ENCODE data around the gene RIOK1. TPM values are rescaled to one million over a fixed set of nuclear protein-coding genes. Genes with fewer than 3 reads are reported as not detected.

Gene RIOK1
- total RNA-seq, 4 donors from 2014 or later = 5.5 to 19.0 (median 10.1) TPM

DNA sequence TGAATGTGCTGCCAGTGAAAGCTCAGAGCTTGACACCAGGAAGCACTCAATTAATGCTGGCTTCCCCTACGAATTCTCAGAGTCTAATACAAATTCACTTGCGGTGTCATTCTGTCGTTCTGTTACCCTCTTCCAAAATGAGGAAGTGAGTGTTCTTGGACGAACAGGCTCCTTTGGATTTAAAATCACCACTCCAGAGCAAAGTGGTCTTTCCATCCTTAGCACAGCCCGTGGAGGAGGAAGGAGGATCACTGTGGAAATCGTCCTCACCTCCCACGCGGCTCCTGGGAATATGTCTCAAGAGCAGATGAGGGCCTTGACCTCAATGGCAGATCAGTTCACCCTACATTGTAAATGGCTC lies 41.7 kb downstream of the RIOK1 start:
- Histone ChIP-seq H3K27ac (no peak overlapping the region), H3K9me3 (no peaks in the 10 kb centered on the region), H3K4me1 (no peaks in the 10 kb centered on the region), H3K4me3 (no peak overlapping the region), H3K27me3 (no peaks in the 10 kb centered on the region), H3K36me3 (no peaks in the 10 kb centered on the region)
- TF ChIP-seq POLR2A (IDR thresholded peaks at IDR 0.05) = no peak
- TF ChIP-seq, protein P1, sequence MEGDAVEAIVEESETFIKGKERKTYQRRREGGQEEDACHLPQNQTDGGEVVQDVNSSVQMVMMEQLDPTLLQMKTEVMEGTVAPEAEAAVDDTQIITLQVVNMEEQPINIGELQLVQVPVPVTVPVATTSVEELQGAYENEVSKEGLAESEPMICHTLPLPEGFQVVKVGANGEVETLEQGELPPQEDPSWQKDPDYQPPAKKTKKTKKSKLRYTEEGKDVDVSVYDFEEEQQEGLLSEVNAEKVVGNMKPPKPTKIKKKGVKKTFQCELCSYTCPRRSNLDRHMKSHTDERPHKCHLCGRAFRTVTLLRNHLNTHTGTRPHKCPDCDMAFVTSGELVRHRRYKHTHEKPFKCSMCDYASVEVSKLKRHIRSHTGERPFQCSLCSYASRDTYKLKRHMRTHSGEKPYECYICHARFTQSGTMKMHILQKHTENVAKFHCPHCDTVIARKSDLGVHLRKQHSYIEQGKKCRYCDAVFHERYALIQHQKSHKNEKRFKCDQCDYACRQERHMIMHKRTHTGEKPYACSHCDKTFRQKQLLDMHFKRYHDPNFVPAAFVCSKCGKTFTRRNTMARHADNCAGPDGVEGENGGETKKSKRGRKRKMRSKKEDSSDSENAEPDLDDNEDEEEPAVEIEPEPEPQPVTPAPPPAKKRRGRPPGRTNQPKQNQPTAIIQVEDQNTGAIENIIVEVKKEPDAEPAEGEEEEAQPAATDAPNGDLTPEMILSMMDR (IDR thresholded peaks at IDR 0.05) = no peak
- no peak for DNase-seq

DNA sequence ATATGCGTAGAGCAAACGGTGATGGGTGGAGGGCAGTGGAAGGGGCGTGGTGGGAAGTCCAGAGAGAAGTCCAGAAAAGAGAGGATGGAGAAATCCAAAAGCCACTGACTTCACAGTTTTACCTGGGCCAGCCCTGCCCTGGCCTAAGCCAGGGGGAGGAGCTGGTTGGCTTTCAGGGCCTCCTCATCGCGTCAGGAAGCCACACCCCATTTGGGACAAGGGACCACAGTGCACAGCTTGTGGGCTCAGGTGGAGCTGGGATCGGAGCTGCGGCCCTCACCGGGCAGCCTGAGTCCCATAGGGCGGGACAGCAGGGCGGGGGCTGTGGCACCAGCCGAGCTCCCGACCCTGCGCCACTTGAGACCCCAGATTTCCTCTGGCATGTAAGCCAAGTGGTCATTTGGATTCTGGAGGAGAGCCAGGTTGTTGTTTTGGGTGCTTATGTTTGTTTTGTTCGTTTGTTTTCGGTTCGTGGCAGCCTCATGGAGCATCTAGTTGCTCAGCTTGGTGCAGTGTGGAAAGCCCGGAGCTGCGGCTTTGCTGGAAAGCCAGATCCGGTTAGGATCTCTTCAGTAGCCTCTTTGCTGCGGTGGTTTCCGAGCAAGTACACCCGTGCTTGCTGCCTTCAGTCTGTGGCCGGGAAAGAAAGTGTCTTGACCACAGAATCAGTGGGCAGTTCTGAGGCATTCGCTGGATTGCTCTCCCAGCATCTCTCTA lies 42.2 kb downstream of the RIOK1 start:
- Histone ChIP-seq H3K9me3 (no peaks in the 10 kb centered on the region), H3K27ac (no peak overlapping the region), H3K4me3 (no peak overlapping the region), H3K4me1 (no peaks in the 10 kb centered on the region), H3K27me3 (no peaks in the 10 kb centered on the region), H3K36me3 (no peaks in the 10 kb centered on the region)
- TF ChIP-seq, protein P1 (IDR thresholded peaks at IDR 0.05) = no peak
- no peak for TF ChIP-seq POLR2A (IDR thresholded peaks at IDR 0.05)
- DNase-seq = no peak

DNA sequence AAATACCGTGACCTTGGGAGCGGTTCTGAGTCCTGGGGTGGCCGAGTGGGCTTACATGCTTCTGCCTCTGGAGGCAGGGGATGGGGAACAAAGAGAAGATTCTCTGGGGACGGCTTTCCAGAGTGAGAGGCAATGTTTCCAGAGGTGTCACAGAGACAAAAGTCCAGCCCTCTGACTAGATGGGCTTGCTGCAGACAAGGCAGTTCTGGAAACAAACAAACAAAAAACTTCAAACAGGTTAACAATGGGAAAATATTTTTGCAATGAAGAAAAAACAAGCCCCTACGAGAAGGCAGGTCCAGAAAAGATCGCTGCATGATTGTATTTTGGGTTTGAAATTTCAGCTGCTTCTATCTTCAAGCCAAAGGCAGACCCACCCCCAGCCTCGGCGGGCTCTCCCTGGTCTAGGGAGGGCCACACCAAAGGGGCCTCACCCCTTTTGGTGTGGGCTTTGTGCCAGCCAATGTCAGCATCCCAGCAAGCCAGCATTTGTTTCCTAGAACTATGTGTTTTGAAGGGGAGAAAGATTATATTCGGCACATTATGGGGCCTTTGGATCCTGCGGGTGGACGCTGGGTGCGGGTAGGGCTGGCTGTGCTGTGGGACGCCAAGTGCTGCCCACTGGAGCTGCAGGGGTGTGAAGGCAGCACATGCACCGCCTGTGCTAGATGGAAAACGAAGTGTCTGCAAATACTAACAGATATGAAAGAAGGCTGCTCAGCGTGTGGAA lies 42.9 kb downstream of the RIOK1 start:
- no peak overlapping the region for H3K27ac ChIP-seq
- no peak for DNase-seq
- TF ChIP-seq, protein P1 (IDR thresholded peaks at IDR 0.05) = no peak
- TF ChIP-seq POLR2A (IDR thresholded peaks at IDR 0.05) = no peak
- no peak overlapping the region for H3K4me3 ChIP-seq
- no peaks in the 10 kb centered on the region for H3K4me1 ChIP-seq
- no peaks in the 10 kb centered on the region for H3K27me3 ChIP-seq
- H3K9me3 ChIP-seq = no peaks in the 10 kb centered on the region
- H3K36me3 ChIP-seq = no peaks in the 10 kb centered on the region

DNA sequence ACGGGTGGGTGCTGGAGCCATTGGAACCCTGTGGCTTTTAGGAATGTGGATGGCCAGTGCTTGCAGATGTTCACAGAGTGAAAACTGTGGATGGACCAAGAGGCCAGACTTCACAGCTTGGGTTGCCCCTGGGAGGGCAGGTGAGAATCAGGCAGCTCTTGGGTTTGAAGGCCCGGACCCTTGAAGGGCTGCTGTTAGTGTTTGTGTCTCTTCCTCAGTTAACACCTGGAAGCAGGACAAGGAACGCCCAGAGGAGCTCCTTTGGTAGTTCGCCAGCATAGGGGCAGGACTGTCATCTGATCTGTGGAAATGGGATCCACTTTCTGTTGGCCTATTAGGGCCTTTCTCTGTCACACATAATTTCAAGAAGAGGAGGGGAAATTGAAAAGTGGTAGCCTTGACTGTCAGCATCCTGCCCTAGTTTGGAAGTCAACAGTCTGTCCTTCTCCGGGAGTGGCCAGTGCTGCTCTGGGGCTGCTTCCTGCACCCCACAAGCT lies 43.6 kb downstream of the RIOK1 start:
- no peak for TF ChIP-seq POLR2A (IDR thresholded peaks at IDR 0.05)
- TF ChIP-seq, protein P1 (IDR thresholded peaks at IDR 0.05) = no peak
- no peaks in the 10 kb centered on the region for H3K36me3 ChIP-seq
- no peaks in the 10 kb centered on the region for H3K9me3 ChIP-seq
- no peaks in the 10 kb centered on the region for H3K4me1 ChIP-seq
- H3K27ac ChIP-seq = no peak overlapping the region
- DNase-seq = no peak
- H3K27me3 ChIP-seq = no peaks in the 10 kb centered on the region
- H3K4me3 ChIP-seq = no peak overlapping the region

DNA sequence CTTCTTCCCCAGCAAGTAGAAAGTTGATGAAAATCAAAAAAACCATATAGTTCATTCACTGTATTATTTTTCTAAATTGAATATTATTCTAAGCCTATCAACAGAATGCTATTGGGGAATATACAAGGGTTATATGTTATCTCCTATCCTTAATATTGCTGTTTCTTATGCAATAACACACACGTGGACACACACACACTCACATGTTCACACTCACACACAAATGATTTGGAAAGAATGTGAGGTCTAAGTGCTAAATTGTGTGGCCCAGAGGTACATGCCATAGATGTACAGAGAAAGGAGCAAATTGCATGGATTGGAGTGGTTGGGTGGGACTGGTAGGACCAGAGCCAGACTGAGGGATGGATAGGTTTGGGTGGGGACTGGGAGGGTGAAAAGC lies 45.1 kb downstream of the RIOK1 start:
- Histone ChIP-seq H3K27ac (no peak overlapping the region), H3K27me3 (no peaks in the 10 kb centered on the region), H3K4me3 (no peak overlapping the region), H3K36me3 (no peaks in the 10 kb centered on the region), H3K9me3 (no peaks in the 10 kb centered on the region), H3K4me1 (peaks cover 0 to 5% (median 0%) of the 10 kb centered on the region in 4 donors)
- TF ChIP-seq, protein P1 (IDR thresholded peaks at IDR 0.05) = no peak
- TF ChIP-seq POLR2A (IDR thresholded peaks at IDR 0.05) = no peak
- DNase-seq = no peak
